Liver (tissue), 3 donors: ENCODE results near the gene LCORL.

ENCODE experiments used
- EGR1 ChIP-seq, 2 donors: IDR thresholded peaks; 2 replicates each; pipeline ENCODE4 v1.6.1; 2016 to 2018; ENCODE audit warnings: antibody characterized with exemption in 2 of 2, low read depth in 2 of 2
- GABPA ChIP-seq, 2 donors: IDR thresholded peaks in 1 of 2; conservative IDR thresholded peaks in 1 of 2; 2 replicates each; pipeline ENCODE4 v1.6.1; 2016; ENCODE audit warnings: antibody characterized with exemption in 2 of 2, mild to moderate bottlenecking in 1 of 2, moderate library complexity in 1 of 2
- HNF4G ChIP-seq: IDR thresholded peaks from 2 replicates; pipeline ENCODE4 v1.6.1; 2016; ENCODE audit warnings: antibody characterized with exemption
- JUND ChIP-seq, 2 donors: IDR thresholded peaks; 2 replicates each; pipeline ENCODE4 v1.6.1; 2016; ENCODE audit warnings: antibody characterized with exemption in 2 of 2
- NR2F2 ChIP-seq: IDR thresholded peaks from 2 replicates; pipeline ENCODE4 v1.6.1; 2016; ENCODE audit warnings: antibody characterized with exemption
- SP1 ChIP-seq: IDR thresholded peaks from 2 replicates; pipeline ENCODE4 v1.6.1; 2018; ENCODE audit warnings: antibody characterized with exemption, mild to moderate bottlenecking
- TF ChIP-seq, protein P1 (sequence below): IDR thresholded peaks from 2 replicates; pipeline ENCODE4 v1.6.1; 2016; ENCODE audit warnings: antibody characterized with exemption, mild to moderate bottlenecking
- TF ChIP-seq, protein P2 (sequence below): fragments of 150-350 bp; IDR thresholded peaks from 2 replicates; pipeline ENCODE4 v1.5.1; 2017; ENCODE audit warnings: improper control_type of control experiment, low read depth, low read length; ENCODE audit not compliant: missing input control
- TF ChIP-seq, protein P3 (sequence below): IDR thresholded peaks from 2 replicates; pipeline ENCODE4 v1.6.1; 2016; ENCODE audit warnings: antibody characterized with exemption
- TF ChIP-seq, protein P4 (sequence below): IDR thresholded peaks from 2 replicates; pipeline ENCODE4 v1.6.1; 2016; ENCODE audit warnings: antibody characterized with exemption
- donor health status: healthy.
- donor health status: healthy.

DNA sequence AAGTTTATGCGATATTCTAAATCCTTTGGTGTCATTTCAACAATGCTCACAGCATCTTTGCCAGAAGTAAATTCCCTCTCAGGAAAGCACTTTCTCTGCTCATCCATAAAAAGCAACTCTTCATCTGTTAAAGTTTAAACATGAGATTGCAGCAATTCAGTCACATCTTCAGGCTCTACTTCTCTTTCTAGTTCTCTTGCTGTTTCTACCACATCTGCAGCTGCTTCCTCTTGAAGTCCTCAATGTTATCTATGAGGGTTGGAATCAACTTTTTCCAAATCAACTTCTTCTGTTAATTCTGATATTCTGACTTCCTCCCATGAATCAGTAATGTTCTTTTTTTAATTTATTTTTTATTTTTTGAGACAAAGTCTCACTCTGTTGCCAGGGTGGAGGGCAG lies 100.9 kb downstream of the LCORL start:
- TF ChIP-seq EGR1 (IDR thresholded peaks at IDR 0.05; ENCODE audit: low read depth in 2 of 2) (no peak), JUND (IDR thresholded peaks at IDR 0.05) (no peak), NR2F2 (no peak), HNF4G (no peak), SP1 (no peak), GABPA (IDR thresholded peaks at IDR 0.05 in 1 of 2, conservative IDR thresholded peaks at IDR 0.05 in 1 of 2) (no peak)
- TF ChIP-seq, protein P1, sequence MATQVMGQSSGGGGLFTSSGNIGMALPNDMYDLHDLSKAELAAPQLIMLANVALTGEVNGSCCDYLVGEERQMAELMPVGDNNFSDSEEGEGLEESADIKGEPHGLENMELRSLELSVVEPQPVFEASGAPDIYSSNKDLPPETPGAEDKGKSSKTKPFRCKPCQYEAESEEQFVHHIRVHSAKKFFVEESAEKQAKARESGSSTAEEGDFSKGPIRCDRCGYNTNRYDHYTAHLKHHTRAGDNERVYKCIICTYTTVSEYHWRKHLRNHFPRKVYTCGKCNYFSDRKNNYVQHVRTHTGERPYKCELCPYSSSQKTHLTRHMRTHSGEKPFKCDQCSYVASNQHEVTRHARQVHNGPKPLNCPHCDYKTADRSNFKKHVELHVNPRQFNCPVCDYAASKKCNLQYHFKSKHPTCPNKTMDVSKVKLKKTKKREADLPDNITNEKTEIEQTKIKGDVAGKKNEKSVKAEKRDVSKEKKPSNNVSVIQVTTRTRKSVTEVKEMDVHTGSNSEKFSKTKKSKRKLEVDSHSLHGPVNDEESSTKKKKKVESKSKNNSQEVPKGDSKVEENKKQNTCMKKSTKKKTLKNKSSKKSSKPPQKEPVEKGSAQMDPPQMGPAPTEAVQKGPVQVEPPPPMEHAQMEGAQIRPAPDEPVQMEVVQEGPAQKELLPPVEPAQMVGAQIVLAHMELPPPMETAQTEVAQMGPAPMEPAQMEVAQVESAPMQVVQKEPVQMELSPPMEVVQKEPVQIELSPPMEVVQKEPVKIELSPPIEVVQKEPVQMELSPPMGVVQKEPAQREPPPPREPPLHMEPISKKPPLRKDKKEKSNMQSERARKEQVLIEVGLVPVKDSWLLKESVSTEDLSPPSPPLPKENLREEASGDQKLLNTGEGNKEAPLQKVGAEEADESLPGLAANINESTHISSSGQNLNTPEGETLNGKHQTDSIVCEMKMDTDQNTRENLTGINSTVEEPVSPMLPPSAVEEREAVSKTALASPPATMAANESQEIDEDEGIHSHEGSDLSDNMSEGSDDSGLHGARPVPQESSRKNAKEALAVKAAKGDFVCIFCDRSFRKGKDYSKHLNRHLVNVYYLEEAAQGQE: no peak
- TF ChIP-seq, protein P2, sequence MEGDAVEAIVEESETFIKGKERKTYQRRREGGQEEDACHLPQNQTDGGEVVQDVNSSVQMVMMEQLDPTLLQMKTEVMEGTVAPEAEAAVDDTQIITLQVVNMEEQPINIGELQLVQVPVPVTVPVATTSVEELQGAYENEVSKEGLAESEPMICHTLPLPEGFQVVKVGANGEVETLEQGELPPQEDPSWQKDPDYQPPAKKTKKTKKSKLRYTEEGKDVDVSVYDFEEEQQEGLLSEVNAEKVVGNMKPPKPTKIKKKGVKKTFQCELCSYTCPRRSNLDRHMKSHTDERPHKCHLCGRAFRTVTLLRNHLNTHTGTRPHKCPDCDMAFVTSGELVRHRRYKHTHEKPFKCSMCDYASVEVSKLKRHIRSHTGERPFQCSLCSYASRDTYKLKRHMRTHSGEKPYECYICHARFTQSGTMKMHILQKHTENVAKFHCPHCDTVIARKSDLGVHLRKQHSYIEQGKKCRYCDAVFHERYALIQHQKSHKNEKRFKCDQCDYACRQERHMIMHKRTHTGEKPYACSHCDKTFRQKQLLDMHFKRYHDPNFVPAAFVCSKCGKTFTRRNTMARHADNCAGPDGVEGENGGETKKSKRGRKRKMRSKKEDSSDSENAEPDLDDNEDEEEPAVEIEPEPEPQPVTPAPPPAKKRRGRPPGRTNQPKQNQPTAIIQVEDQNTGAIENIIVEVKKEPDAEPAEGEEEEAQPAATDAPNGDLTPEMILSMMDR: no peak
- TF ChIP-seq, protein P3, sequence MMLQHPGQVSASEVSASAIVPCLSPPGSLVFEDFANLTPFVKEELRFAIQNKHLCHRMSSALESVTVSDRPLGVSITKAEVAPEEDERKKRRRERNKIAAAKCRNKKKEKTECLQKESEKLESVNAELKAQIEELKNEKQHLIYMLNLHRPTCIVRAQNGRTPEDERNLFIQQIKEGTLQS: no peak
- TF ChIP-seq, protein P4, sequence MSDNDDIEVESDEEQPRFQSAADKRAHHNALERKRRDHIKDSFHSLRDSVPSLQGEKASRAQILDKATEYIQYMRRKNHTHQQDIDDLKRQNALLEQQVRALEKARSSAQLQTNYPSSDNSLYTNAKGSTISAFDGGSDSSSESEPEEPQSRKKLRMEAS: no peak
